Middle frontal gyrus (tissue), 1 donor: Measurements from ENCODE around the gene GRK2.
"Not testable (repeated sequence)": the region's sequence is repeated elsewhere in the genome, so short reads cannot be mapped to it uniquely, and the experiment has no call there.

Experiments
- DNase-seq: peaks from one replicate; pipeline ENCODE4 v3.0.0-alpha.2; 2015; ENCODE audit warnings: low spot score; ENCODE audit errors: extremely low spot score

The GRK2 gene

DNA sequence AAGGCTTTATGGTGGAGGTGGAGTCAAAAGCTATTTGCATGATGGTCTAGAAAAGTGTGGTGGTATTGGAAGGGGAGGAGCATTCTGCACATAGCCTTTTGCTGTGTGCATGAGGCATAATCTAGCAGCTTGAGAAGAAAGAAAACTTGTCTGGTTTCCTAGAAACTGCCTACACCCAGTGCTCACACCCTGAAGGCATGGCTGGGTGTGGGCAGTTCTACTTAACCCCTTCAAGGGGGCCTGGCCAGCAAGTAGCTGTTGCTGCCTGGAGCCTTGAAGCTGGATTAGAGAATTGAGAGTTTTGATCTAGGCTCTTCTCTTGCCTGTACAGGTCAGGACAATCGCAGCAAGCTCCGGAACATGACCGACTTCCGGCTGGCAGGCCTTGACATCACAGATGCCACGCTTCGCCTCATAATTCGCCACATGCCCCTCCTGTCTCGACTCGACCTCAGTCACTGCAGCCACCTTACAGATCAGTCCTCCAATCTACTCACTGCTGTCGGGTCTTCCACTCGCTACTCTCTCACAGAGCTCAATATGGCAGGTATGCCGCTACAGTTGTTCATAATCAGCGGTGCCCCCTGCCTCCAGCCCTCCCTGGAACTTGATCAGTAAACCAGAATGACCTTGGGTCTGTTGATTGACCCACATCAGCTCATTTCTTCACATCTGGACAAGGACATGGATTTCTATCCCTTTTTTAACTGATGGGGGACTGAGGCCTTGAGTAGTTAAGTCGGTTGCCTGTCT is 12.2 kb upstream of the GRK2 start:
- DNase-seq, result no peak

DNA sequence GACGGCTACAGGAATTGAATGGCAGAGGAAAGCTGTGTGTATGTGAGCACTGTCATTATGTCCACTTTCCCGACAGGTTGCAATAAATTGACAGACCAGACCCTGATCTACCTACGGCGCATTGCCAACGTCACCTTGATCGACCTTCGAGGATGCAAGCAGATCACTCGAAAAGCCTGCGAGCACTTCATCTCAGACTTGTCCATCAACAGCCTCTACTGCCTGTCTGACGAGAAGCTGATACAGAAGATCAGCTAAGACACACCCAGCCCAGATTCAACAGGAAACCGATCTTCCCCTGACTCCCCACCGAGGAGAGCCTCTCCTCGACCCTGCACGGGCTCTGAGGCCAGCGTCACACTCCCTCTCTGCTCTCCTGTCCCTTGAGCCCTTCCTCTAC is 11.5 kb upstream of the GRK2 start:
- DNase-seq, result no peak

DNA sequence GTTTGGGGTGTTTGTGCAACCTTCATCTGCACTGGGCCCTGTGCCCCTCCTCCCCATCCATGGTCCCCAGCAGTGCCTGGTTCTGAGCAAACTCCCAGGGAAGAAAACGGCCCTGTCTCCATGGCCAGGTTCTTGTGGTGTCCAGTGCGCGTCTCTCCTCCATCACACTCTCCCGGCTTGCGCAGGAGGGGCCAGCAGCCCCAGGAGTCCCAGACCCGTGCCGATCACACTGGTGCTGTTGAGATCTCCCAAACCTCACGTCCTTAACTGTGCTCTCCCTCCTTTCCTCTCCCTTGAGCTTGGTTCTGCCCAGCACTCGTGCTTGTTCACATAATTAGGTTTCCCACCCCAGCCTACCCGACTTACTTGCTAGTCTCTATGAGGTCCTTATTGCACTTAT is 10.9 kb upstream of the GRK2 start:
- DNase-seq, result no peak

DNA sequence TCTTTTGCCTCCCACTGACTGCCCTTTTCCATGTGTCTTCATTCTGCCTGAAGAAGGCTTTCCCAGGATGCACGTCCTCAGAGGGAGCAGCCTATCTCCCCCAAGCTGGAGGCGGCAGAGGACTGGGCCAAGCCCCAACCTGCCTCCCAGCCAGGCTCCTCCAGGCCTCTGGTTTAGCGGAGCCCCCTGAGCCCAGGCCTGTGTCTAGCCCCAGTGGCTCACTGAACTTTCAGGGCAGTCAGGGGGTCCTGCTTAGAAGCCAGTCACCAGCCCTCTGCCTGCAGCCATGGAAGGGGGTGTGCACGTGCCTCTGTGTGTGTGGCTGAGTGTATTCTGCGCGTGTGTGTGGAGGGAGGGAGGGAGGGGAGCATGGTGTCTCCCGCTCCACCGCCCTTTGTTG is 10.4 kb upstream of the GRK2 start:
- no peak for DNase-seq

GRCh38 chr11:67256477-67257135 is 9.7 kb upstream of the GRK2 start:
- no peak for DNase-seq

DNA sequence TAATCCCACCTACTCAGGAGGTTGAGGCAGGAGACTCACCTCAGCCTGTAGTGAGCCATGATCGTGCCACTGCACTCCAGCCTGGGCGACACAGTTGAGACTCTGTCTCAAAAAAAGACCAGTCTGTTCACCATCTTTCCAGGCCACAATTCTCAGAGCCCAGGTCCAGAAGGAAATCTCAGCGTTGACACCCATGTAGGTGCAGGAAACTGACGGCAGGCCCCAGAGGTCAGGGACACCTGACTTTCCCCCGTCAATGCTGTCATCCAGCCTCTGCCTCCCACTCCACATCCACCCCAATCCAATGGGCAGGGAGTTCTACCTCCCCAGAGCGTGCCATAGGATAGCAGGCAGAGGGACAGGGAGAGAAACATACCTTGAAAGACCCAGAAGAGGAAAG is 5.9 kb upstream of the GRK2 start:
- DNase-seq, result no peak

DNA sequence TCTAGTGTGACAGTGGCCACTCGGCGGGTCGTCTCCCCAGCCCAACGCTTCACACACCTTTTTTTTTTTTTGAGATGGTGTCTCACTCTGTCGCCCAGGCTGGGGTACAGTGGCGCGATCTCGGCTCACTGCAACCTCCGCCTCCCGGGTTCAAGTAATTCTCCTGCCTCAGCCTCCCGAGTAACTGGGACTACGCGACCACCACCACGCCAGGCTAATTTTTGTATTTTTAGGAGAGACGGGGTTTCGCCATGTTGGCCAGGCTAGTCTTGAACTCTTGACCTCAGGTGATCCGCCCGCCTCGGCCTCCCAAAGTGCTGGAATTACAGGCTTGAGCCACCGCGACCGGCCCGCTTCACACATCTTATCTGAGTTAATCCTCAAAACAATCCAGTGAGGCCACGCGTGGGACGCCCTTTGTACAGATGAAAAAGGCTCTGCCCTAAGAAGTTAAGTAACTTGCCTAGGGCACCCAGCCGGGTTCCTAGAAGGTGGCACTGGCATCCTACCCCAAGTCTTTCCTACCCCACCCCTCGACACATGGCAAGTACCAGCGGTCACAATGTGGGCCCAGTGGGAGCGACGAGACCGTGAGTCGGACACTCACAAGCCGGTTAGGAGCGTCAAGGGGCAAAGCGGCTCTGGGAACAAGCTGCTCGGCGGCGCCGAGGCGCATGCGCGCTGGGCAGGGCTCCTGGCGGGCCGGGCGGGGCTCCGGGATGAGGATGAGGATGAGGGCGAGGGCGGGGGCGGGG is 5.2 kb upstream of the GRK2 start:
- not testable (repeated sequence) for DNase-seq

DNA sequence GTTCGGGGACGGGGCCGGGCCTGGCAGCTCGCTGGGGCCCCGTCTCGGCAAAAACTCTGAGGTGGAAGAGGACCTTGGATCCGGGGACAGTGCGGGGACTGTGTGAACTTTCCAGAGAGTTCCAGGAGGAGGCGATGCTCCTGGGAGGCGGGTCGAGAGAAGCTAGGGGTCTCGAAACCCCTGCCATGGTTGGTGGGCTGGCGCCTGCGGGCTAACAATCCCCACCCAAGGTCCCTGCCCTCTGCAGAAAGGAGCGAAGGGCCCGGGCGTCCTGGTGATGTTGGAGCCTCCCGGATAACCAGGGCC is 4.7 kb upstream of the GRK2 start:
- no peak for DNase-seq

- DNase-seq, result no peak
Measured at GRCh38 chr11:67261946-67262681, 4.2 kb upstream of the GRK2 start.

- peak; percentile 64 for DNase-seq
Measured at GRCh38 chr11:67262731-67263675, 3.3 kb upstream of the GRK2 start.

GRCh38 chr11:67264260-67264659 is 2.0 kb upstream of the GRK2 start:
- DNase-seq, result no peak

- no peak for DNase-seq
Measured at GRCh38 chr11:67264877-67265632, 1.2 kb upstream of the GRK2 start.

DNA sequence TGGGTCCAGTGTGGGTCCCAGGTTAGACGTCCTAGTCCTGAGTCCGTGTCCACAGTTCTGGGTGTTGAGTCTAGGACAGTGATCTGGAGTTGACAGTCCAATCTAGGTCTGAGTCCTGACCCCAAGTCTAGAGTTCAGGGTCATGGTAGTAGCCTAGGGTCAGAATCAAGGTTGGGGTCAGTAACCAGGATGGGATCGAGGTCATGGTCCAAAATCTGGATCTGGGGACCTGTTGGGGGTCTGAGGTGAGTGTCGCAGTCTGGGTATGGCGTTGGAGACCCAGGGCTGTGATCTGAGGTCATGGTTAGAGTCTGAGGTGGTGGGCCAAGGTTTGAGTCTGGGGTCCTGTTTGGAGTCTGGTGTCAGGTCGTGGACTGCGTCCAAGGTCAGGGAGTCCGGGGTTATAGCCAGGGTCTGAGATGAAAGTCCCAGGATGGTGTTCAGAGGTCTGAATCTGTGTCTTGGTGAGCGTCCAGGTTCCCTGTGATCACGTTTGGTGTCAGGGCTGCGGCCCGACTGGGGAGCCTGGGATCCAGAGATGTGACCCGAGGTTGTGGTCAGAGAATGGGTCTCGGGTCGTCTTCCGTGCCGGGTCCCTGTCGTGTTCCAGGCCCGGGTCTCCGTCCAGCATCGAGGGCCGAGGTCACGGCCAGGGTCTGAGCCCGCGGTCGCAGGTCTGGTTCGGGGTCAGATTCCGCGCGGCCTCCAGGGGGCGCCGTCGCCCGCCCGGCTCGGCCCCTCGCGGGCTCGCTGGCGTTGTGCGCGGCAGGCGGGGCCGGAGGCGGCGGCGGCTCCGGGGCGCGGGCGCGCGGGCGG is 432 bp upstream of the GRK2 start:
- DNase-seq, result peak; percentile 42

- no peak for DNase-seq
Measured at GRCh38 chr11:67267188-67268080, 1.2 kb downstream of the GRK2 start.

DNA sequence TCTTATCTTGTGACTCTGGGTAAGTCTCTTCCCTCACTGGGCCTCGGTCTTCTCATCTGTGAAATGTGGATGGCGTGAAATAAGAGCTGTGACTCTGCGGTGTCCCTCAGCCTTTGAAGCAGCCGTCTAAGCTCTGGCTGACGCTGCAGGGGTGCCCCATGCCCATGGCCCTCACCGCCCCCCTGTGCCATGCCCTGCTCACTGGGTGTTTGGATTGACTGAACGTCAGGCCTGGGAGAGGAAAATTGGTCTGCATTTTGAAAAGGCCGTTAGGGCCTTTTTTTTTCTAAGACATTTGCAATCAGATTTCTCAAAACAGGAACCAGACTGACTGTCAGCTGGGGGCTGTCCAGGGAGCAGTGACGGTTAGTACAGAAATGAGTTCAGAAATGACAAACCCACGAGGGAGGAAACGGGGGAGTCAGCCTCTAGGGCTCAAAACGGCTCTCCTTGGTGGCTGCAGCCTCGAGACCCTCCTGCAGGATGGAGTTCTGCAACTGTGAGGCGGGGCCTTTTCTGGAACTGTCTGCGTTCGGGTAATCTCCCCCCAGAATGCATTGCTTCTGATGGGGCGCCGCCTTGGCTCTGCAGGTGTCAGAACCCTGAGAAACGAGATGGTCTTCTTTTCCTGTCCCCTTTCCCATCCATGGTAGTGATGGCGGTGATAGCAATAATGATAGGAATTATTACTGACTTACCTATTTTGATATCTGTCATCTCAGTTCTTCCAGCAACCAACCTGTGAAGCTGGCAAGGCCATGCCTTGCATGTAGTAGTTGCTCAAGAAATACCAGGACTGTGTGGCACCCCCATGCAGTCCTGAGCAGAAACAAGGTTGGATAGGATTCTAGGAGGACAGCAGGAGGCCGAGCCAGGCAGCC is 2.0 kb downstream of the GRK2 start:
- no peak for DNase-seq

GRCh38 chr11:67268962-67269268 is 2.6 kb downstream of the GRK2 start:
- no peak for DNase-seq
